Superior temporal gyrus (tissue), 1 donor: ENCODE data around the gene ZDHHC5.

ENCODE experiments used
- DNase-seq: peaks from one replicate; pipeline ENCODE4 v3.0.0-alpha.2; 2016; ENCODE audit errors: extremely low spot score

The ZDHHC5 gene, protein sequence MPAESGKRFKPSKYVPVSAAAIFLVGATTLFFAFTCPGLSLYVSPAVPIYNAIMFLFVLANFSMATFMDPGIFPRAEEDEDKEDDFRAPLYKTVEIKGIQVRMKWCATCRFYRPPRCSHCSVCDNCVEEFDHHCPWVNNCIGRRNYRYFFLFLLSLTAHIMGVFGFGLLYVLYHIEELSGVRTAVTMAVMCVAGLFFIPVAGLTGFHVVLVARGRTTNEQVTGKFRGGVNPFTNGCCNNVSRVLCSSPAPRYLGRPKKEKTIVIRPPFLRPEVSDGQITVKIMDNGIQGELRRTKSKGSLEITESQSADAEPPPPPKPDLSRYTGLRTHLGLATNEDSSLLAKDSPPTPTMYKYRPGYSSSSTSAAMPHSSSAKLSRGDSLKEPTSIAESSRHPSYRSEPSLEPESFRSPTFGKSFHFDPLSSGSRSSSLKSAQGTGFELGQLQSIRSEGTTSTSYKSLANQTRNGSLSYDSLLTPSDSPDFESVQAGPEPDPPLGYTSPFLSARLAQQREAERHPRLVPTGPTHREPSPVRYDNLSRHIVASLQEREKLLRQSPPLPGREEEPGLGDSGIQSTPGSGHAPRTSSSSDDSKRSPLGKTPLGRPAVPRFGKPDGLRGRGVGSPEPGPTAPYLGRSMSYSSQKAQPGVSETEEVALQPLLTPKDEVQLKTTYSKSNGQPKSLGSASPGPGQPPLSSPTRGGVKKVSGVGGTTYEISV

DNA sequence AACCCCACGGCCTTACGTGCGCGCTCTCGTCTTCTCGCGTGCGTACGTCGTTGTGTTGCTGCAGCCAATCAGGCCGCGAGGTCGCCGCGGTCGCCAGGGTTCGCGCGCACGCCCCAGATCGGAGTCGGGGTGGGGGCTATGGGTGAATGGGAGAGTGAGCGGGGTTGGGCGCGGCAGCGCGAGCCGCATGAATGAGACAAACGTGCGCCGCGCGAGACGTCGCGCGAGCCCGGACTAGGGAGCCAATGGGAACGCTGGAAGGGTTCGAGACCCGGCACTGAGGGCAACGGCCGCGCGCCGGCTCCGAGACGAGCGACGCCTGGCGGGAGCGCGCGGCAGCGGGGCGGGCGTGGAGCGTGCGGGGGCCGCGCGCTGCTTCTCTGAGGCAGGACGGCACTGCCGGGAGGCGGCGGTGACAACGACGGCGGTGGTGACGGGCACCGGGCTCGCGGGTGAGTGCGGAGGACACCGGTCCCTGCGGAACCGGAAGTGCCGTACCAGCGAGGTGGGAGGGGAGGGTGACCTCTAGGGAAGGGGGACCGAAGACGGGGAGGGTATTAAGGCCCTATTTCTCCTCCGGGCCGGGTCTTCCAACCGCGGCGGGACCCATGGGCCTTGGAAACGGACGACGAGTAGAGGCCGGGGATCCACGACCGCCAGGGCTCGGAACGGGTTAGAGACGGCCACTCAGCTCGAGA lies at the start of gene ZDHHC5:
Gene ZDHHC5 (plus strand): TSS at position 379 of the 698 bp plus-strand sequence. CDS start 4,977 bp downstream, outside the sequence.
- DNase-seq = peak; percentile 99

DNA sequence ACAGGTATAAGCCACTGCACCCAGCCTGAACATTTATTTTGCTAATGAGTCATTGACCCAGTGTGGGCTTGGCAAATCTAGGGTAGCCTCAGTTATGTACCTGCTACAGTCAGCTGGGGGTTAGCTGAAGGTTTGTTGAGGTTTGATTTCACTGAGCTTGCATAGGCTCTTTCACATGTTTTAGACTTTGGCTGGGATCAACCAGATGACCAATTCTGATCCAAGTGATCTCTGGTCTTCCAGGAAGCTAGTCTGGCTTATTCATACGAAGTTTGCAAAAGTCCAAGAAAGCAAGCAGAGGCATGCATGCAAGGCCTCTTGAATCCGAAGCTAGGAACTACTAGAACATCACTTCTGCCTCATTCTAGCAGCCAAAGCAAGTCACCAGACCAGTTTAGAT lies 49.5 kb upstream of the ZDHHC5 start:
- DNase-seq = no peak

DNA sequence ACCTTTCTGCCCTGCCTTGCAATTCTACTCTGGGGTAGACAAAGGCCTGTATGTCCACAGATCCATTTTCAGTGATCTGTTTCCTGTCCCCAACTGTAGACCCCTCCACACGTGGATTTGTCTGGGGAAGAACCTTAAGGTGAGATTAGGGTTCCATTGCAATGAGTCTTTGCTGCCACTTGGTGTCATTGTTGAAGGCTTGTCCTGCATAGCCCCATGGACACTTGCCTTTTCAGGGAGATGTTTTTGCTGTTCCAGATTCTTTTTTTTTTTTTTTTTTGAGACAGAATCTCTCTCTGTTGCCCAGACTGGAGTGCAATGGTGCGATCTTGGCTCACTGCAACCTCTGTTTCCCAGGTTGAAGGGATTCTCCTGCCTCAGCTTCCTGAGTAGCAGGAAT lies 48.6 kb upstream of the ZDHHC5 start:
- no peak for DNase-seq

DNA sequence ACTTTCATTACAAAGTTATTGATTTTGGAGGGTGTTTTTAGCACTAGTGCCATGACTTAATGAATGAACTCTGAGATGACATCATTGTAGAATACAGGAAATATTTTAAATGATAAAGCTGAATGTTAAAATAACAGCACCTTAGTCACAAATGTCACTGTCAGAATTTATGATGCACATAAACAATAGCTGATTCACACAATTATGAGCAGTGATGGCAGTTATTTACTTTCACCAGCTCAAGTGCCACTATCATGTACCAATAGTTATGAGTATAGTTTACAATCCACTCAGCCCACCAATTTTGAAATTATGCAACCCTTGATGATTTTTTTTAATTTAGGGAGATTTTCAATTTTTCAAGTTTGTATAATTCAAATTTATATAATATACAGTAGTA lies 47.4 kb upstream of the ZDHHC5 start:
- no peak for DNase-seq

DNA sequence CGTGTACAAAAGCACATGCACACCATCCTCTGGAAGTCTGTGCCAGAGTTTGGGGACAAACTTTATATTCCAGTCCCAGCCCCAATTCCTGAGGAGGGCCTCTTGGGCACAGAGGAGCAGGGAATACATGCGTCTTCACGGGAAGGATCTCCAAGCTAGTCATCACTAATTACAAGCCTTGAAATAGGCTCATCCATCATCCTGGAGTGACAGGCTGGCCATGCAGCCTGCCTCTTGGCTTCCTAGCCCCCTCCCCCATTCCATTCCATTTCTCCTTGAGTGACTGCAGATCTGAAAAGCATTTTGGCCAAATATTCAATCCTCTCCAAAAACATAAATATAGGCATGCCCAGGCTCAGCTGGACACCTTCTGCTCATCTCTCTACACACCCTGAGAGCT lies 45.7 kb upstream of the ZDHHC5 start:
- no peak for DNase-seq

DNA sequence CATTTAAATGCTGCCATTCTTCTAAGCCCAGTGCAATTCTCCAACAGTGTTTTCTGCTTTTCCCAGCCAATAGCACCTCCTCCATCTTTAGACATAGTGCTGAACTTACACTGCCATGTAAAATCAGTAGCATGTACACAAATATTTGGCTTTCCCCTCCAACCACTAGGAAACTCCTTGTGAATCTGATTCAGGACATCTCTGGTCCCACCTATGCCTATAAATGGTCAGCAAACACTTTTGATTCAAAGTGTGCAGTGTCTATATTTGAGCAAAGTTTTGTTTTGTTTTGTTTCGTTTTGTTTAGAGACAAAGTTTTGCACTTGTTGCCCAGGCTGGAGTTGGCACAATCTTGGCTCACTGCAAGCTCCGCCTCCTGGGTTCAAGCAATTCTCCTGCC lies 43.0 kb upstream of the ZDHHC5 start:
- DNase-seq = no peak

DNA sequence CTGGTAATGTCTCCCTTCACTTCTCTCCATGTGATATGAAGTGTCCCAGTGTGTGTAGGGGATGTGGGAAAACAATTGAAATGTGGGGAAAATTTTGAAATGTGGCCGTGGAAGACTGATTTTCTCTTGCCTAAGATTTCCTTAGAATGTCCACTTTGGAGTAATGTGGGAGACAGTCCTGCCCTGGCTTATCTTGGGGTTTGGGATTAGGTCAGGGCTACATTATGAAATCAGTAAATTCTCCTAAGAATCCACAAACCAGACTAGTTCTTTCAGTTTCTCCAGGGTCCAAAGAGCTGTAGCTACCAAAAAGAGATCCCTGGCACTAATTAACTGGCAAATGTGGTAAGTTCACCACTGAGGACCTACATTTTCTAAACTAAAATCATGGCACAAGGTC lies 41.0 kb upstream of the ZDHHC5 start:
- no peak for DNase-seq

DNA sequence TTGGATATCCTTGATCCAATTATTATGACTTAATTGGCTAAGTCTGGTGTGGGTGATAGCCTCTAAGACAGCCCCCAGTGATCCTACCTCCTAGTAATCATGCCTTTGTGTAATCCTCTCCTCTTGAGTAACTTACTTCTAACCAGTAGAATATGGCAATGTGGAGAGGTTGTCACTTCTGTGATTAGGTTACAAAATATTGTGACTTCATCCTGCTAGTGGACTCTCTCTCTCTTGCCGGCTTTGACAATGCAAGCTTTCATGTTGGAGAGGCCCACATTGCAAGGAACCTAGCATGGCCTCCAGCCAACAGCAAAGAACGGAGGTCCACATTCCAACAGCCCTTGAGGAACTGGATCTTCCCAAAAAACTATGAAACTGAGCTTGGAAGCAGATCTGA lies 37.7 kb upstream of the ZDHHC5 start:
- DNase-seq = no peak

DNA sequence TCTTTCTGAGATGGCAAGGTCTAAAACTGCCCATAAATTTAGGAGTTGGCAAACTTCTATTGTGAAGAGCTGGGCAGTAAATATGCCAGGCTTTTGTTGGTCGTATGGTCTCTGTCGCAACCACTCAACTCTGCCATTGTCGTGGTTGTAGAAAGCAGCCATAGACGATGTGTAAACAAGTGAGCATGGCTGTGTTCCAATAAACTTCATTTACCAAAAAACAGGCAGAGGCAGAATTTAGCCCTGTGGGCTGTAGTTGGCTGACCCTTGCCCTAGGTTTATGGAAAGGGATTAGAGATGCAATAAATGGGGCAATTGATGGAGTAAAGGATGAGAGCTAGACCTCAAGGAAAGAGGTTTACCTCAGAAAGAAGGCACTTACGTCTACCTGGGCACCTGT lies 35.8 kb upstream of the ZDHHC5 start:
- DNase-seq = no peak

DNA sequence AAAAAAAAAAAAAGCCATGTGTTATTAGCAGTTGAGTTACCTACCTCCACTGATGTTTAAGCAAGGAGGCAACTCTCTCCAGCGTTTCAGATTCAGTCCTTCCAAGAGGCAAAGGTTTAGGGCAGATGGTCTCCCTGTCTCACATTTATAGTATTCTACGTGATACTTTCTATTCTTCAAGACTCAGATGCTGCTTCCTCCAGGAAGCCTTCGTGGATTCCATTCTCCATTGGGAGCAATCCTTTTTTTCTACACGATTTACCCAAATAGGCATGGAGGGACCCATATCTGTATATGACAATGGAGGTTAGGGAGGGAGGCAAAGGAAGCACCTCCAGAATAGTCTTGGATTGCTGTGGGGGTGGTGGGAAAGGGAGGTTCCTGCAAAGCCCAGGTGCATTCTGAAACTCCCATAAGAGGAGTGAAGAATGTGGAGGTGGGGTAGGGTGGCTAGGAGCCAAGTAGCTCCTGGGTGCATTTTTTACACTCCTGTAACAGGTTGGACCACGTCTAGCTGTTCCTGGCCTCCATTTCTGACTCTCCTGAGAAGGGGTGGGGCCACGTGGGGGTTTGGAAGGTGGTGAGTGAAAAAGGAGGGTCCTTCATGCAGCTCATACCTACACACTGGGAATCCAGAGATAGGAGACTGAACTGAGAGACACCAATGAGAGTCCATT lies 34.4 kb upstream of the ZDHHC5 start:
- DNase-seq = no peak

DNA sequence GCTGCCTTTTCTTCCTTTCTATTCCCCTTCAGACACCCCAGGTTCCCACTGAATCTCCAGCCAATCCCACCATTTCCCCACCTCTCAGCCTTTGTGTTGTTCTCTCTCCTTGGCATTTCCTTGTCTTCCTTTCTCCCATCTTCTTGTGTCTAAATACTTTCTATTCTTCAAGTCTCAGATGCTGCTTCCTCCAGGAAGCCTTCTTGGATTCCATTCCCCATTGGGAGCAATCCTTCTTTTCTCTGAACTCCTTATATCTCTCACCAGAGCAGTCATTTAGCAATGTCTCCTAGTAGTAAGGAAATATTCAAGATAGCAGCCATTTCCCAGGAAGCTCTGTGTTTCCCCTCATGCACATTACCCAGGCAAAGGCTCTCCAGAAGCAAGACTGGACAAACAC lies 33.6 kb upstream of the ZDHHC5 start:
- no peak for DNase-seq

DNA sequence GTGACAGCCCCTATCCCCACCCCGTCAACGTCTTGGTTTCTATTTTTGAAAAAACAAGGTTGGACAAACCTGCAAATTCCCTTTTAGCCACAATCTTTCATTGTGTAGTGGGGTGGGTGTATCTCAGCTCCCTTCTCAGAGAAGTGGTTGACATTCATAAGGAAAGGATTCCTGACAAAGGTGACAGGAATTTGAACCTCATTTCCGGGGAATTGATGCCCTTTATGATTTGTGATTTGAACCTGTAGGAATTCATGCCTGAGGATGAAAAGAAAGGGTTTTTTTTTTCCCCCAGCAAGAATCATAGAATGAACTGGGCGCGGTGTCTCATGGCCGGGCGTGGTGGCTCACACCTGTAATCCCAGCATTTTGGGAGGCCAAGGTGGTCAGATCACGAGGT lies 32.7 kb upstream of the ZDHHC5 start:
- no peak for DNase-seq

DNA sequence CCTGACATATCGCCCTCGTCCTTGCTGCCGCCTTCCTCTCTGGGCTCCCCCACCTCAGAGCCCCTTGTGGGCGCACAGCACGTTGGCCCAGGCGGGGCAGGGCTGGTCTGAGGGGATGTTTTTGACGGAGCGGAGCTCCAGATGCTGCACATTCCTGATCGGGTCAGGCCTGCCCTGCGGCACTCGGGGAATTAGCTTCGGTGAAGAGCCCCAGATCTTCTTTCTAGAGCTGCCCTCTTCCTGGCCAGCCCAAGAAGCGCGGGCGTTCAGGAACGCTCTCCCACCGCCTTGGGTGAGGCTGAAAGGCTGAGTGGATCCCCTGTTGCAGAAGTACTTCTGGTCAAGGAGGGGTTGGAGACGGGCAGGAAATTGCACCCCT lies 30.3 kb upstream of the ZDHHC5 start:
- no peak for DNase-seq

DNA sequence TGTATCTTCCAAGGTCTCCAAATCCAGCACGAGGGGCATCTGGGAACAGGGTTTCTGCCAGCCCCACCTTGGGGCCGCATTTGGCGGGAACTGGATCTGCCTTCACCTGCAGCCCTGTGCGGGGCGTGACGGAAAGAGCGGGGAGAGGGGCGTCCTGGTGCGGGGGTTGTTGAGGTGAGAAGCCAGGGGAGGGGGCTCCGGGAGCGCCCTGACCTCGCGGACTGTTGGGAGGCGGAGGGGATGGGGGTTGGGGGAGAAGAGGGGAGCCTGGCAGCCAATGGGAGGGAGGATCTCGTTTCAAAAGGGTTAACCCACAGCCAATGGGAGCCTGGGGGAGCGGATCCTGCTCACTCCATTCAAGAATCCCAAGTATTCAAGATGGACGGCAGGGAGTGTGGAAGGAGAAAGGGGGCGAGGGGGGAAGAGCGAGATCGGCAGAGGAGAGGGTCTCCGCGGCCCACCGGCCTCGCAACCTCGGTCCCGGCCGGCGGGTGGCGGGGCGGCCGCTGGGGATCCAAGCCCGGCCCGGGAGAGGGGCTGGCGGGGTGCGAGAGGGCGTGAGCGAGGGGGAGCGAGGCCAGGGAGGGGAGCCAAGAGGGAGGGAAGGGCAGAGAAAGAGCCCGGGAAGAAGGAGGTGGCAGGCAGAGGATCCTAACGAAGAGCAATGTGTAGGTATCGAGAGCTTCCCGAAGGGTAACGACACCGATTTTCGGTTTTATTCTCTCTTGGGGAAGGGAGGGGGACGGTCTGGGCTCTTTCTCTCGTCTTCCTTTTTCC lies 29.7 kb upstream of the ZDHHC5 start:
- DNase-seq = peak; percentile 72

DNA sequence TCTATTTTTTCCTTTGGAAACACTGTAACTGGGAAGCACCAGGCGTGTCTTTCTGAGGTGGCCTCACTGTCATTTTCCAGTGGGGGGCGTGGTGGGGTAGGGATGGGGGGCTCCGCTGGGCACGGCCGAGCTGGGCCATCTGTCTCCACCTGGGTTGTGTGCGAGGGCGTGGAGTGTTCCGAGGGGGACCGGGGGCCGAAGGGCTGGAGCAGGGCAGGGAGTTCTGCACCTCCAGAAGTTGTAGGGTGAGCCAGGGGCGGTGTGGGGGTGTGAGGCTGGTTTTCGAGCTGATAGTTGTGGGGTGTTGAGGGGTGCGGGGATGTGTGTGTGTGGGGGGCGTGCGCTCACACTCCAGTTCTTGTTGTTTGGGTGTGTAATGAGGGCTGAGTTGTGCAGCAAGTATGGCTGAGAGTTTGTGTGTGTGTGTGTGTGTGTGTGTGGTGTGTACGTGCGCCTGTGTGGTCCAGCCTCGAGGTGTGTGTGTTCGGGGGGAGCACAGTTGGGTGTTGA lies 29.0 kb upstream of the ZDHHC5 start:
- no peak for DNase-seq

DNA sequence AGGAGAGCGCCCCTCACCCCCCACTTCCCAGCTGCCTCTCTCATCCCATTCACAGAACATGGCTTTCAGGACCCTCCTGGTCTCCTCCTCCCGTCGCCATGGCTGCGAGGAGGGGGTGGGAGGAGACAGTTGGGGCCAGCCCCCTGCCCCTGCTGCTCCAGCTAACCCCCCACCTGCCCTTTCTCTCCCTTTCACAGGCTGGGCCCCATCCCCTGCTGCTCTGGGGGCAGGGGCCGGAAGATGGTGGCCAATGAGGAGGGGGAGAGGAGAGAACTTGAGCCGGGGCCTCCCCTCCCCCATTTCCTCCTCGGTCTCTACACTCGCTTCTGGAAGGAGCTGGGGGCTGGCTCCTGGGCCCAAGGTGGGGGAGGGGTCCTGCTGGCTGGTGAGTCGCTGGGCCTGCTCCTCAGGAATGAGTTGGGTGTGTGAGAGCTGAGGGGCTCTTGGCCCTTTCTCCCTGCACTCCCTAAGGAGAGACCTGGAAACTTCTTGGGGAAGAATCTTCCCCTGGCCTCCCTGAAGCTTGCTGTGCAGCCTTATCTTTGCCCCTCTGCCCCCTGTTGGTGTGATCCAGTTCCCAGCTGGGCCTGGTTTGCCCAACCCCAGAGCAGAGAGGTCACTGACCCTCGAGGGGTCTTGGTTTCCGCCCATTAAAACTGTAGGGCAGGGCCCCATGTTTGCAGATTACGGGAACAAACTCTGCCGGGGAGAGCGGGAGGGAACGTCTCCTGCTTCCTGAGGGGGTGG lies 28.4 kb upstream of the ZDHHC5 start:
- DNase-seq = no peak

DNA sequence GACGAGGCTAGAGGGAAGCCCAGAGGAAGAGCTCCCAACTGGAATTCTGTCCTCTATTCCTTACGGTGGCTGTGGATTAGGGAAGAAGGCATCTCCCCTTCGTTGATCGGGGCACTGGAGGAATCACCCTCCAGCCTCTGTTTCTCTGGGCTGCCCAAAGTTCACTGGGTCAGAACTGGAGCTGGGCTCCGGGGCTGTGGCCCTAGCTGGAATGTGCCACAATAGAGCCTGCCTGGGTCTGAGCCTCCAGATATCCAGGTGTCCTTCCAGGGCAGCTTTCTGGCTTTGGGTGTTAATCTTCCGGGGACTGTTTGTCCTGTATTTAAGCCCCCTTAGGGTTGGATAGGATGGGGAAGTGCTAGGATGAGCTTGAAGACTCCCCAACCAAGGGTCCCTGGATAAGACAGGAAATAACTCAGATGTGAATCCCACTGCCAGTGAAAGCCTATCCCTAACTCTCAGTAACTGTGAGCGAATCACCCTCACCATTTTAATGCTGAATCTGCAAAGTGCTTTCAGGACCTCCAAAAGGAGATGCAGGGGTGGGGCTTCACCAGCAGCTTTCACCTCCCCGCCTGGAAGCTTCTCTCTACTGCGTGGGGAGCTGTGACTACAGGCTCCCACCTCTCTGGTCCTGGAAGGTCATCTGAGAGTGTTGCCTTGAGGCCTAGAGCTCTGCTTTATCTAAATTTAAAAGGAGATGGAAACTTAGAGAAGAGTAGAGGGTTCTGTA lies 27.7 kb upstream of the ZDHHC5 start:
- no peak for DNase-seq

DNA sequence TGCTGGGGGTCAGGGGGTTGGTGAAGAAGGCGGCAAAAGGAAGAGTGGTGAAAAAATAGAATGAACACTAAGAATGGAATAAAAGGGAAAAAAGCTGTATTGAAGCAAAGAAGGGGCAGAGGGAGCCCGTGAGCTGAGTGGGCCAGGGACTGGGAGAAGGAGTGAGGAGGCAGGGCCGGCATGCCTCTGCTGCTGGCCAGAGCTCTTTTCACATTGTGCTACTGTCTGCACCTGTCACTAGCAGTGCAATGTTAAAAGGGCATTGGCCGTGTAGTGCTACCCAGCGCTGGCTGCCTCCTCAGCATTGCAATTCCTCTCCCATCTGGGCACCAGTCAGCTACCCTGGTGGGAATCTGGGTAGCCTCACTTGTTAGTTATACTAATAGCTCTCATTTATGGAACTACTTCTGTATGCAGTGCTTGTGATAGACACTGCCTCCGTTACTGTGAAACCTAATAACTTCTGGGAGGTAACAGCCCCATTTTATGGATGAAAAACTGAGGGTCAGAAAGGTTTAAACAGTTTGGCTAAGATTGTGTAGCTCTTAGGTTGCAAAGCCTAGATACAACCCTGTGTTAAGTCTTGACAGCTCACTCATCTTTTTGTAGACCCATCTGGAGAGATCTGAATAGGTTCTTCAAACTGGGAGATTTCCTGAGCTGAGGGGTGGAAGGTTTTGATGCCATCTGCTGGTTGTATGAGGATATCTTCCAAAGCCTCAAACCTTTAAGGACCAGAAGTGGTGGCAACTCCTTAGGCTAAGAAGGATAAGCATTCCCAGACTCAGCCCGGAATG lies 26.7 kb upstream of the ZDHHC5 start:
- peak; percentile 75 for DNase-seq

DNA sequence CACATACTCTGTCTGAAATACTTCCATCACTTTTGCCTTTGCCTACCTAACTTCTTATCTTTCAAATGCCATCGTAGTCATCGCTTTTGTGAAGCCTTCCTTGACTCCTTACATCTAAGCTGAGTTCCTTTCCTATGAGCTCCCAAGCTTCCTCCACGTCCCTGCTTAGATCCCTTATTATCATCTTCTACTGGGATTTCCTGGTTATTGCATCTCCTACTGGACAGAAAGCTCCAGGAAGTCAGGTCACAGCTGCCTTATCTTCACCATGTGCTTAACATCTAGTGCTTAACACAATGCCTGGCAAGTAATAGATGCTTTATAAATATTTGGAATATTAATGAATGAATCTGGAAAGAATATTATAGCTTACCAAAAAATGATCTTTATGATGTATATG lies 24.1 kb upstream of the ZDHHC5 start:
- DNase-seq = no peak
